GM12872 (cell line): ENCODE data around the gene CAMK2G.

Experiments
- CTCF ChIP-seq: IDR thresholded peaks from 3 replicates; pipeline ENCODE4 v1.5.1; 2011; ENCODE audit warnings: low read depth, mild to moderate bottlenecking, low read length, moderate library complexity; ENCODE audit not compliant: insufficient read depth

CAMK2G gene

GRCh38 chr10:73781879-73782748 lies 92.2 kb downstream of the CAMK2G start, which contains the start of gene CHCHD1:
TSS of gene CHCHD1 (plus strand) at chr10:73782048. CDS start at chr10:73782076, 28 bp downstream.
- no peak for TF ChIP-seq CTCF

DNA sequence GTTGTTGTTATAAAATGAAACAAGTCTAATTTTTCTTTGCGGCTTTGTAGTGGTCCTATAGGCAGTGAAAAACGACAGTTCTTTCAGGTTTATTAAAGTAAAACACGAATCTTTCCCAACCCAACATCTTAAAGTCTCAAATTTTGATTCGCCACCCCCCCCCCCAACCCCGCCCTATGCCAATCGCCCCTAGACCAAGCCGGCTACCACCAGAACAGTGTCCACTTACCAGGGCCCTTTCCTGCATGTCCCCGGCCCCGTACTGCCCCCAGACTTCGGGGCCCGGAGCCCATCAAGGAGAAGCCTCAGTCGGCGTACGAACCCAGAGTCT lies 92.8 kb downstream of the CAMK2G start:
- TF ChIP-seq CTCF = no peak

DNA sequence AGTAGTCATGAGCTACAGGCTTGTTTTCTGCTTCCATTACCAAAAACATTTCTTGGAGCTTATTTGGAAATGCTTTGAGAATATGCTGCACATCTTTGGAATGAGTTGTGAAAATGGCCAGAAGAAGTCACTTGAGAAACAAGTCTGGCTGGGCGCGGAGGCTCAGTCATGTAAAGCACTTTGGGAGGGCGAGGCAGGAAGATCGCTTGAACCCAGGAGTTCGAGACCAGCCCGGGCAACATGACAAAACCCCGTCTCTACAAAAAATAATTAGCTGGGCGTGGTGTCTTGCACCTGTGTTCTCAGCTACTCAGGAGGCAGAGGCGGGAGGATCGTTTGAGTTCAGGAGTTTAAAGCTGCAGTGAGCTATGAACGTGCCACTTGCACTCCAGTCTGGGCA lies 93.4 kb downstream of the CAMK2G start:
- TF ChIP-seq CTCF = no peak

DNA sequence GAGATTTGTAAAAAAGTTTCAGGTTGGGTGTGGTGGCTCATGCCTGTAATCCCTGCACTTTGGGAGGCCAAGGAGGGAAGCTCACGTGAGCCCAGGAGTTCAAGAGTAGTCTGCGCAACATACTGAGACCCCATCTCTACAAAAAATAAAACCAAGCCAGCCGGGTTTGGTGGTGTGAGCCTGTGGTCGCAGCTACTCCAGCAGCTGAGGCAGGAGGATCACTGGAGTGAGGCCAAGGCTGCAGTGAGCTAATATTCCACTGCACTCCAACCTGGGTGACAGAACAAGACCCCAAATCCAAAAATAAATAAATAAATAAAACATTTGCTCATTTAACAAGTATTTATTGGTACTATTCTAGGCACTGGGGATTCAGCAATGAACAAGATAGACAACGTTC lies 94.1 kb downstream of the CAMK2G start:
- TF ChIP-seq CTCF = no peak

DNA sequence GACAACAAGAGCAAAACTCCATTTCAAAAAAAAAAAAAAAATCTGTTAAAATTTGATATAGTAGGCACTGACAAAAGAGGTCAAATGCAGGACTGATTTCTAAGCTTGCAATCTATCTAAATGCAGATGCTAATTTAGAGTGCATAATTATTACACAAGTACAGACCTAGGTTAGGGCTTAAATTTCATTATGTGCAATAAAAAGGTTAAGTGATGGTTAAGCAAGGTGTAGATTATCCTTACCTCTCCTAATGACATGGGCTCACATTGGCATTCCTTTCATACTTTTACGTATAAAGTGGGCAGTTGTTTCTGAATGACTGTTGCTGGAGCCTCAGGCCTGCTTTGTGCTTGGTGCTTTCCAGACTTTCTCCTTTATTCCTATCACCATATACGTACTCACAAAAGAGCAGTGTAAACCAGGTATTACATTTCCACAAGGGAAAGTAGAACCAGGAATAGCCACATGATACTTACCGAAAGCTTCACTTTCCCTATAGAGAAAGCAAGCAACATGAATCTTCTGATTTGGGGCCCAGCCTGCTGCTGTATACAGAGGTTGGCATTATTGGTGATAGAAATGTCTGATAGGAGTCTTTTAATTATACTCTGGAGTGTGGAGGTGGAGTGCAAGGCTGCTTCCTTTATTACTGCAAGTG lies 94.7 kb downstream of the CAMK2G start:
- TF ChIP-seq CTCF = no peak

DNA sequence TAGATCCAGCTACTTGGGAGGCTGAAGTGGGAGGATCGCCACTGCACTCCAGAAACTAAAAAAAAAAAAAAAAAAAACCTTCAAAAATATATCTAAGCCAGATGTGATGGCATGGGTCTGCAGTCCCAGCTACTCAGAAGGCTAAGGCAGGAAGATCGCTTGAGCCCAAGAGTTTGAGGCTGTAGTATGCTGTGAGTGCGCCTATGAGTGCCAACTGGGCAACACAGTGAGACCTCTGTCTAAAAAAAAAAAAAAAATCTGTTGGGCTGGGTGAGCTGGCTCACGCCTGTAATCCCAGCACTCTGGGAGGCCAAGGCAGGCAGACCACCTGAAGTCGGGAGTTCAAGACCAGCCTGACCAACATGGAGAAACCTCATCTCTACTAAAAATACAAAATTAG lies 95.3 kb downstream of the CAMK2G start:
- TF ChIP-seq CTCF = no peak

DNA sequence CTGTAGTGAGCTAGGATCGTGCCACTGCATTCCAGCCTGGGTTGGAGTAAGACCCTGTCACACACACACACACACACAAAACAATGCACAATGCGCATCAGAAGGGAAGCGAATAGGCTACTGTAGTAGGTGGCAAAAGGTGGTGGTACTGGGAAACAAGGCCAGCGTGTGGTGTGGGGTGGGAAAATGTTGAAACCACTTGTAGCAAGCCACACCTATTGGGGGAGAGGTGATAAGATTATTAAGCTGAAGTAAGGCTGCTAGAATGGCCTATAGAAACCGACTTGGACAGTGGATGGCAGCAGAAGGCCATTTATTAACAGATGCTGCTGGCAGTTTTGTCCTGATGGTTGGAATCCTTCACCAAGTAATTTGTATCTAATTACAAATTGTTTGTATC lies 99.7 kb downstream of the CAMK2G start:
- no peak for TF ChIP-seq CTCF
